Hematopoietic multipotent progenitor cell treated with erythropoietin and hydrocortisone succinate and interleukin-3 and kit ligand, for 8 days (in vitro differentiated cells): Measurements from ENCODE around the gene APLF.
"Not testable (repeated sequence)": the region's sequence is repeated elsewhere in the genome, so short reads cannot be mapped to it uniquely, and the experiment has no call there.

Experiments used
- DNase-seq: peaks from one replicate; pipeline ENCODE4 v3.0.0-alpha.2; 2015

Gene APLF

DNA sequence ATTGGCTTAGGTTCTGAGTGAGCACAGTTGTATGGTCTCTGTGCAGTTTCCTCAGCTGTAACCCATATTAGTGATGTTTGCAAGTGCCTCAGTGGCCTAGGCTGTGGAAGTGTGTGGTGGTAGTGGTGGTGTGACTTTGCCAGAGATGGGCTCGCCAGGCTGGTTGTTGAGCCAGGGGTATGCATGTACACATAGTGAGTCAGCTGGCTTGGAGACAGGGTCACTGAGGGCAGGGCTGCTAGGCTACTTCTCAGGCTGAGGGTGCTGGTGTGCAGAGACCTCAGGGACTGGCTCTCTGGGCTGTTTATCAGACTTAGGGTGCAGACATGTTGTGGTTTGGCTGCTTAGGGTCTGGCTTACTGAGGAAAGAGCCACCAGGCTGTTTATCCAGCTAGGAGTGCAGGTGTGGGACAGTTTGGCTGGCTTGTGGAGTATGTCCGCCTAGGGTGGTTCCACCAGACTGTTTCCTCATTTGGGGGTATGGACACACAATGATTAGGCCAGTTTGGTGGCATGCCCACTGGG lies 15.0 kb downstream of the APLF start:
- peak; percentile 69 for DNase-seq

DNA sequence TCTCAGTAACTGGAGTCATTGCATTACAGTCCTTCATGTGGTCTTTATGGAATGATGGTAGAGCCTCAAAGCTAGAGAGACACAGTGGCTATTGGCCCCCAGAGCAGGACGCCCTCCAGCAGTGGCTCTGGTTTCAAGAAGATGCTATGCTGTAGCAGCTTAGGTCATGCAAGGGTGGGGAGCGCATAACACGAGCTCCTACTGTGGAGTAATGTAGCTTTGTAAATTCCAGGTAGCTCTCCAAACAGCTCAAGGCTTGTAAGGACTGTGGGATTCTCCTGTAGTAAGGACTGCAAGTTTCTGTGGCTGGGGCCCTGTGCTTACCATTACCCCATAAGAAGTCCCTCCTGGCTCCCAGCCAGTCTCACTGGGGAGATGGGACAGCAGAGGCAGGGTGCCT lies 15.6 kb downstream of the APLF start:
- DNase-seq, result no peak

DNA sequence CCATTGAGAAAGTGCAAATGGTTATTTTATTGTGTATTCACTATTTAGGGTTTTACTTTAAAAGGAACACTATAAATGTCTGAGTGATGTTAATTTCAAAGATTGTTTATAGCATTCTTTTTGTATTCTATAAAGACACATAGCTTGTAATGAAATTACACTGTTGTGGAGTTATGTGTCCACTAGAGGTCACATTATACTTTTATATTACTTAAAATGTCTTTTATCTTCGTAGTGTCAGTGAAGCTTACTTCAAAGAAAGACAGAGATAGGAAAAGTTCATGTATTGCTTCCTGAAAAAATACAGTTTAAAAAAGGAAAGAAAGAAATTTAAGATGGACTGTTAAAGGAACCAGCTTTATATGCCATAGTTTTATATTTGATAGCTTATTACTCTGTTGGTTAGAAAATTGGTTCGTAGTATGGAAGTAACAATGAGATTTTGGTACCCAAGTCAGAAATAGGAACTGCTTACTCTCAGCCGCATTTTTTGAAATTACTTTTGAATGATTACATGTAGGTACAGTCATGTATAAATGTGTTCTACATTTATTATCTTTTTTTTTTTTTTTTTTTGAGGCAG lies 20.5 kb downstream of the APLF start:
- DNase-seq, result peak; percentile 63

DNA sequence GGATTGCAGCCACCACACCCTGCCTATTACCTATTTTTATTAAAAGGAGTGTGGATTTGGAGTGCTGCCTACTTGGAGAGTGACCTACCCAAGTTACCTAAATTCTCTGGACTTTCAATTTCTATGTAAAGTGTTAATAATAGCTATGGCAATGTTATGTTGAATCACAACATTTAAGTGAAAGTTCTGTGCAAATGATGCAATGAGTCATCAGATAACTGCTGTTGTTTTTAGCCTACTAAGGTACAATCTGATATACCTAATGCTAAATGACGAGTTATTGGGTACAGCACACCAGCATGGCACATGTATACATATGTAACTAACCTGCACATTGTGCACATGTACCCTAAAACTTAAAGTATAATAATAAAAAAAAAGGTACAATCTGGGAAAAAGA lies 21.2 kb downstream of the APLF start:
- not testable (repeated sequence) for DNase-seq

DNA sequence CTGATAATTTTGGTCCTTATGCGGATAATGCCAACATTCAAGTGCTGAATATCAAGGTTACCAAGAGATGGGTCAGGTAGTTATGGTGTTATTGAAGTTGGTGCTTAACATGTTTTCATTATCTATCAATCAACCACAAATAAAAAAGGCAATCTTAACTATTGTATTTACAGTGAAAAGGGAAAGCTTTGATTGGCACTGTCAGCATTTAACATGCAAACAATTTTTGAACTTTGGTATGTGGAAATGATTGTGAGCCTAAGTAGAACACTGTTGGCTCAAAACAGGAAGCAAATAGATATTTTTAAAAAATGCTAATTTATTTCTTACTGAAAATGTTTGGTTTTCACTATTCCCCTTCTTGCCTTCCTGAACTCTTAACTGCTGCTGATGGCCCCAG lies 21.9 kb downstream of the APLF start:
- DNase-seq, result no peak

DNA sequence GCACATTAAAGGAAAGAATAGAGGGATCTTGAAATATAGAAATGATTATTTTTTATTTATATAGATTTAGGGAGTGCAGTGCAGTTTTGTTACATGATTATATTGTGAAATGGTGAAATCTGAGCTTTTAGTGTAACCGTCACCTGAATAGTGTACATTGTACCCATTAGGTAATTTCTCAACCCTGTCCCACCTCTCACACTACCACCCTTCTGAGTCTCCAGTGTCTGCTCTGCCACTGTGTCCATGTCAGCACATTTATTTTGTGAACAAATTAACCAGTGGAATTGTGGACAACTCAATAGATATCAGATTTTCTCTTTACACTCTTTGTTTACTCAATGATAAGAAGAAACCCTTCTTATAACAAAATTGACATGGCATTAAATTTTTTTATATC lies 24.2 kb downstream of the APLF start:
- no peak for DNase-seq

DNA sequence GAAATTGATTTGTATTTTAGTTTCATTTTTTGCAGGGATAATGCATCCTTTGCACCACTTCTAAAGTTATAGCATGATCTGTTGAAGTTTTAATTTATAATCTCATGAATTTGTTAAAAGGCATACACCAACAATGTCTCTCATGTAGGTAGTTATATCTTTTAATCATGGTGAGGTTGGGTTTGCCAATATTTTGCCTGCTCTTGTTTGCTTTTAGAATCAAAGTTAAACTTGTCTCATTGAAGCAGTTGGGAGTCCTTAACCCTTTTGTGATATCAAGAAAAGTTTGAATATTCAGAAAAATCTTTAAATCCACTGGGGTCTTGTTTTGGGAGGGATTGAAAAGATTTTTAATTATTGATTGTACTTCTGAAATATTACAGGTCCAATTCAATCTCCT lies 31.7 kb downstream of the APLF start:
- DNase-seq, result no peak

DNA sequence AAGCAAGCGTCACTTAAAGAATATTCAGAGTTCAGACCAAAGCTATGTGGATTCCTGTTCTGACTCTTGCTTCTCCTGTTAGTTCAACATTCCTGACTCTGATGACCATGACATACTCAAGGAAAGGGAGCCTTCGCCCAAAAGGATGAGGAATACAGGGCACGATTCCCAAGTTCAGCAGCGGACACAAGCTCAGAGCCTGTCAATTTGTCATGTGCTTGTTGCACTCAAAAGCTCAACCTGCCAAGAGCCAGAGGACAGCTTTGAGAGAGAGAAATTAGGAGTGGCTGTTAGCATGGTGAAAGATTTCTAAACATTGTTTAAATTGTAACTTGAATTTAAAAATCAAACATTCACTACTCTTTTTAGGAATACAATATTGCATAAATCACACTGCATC lies 33.3 kb downstream of the APLF start:
- no peak for DNase-seq

DNA sequence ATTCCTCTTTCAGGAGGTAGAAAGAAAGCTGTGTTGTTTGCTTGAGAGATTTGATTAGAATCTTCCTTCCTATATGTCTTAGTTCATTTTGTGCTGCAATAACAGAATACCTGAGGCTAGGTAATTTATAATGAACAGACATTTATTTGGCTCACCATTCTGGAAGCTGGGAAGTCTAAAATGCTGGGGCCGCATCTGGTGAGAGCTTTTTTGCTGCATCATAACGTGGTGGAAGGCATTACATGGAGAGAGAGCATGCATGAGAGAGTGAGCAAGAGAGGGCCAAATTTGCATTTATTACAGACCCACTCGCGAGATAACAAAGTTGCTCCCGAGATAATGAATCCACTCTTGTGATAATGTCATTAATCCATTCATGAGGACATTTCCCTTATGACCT lies 34.4 kb downstream of the APLF start:
- DNase-seq, result no peak

DNA sequence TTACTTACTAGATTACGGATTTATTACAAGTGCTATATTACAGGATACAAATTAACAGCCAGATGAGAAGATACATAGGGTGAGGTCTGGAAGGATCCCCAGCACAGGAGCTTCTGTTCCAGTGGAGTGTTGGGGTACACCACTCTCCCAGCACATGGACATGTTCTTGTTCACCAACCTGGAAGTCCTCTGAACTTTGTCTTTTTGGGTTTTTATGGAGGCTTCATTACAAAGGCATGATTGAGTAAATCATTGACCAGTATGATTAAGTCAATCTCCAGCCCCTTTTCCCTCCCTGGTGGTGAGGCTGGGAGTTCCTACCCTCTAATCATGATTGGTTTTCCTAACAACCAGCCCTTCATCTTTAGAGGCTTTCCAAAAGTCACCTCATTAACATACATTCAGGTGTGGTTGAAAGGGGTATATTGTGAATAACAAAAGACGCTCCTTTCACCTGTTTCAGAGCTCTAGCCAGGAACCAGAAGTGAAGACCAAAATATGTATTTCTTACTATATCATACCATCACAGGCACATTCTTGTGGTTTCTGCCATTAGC lies 38.3 kb downstream of the APLF start:
- DNase-seq, result no peak

DNA sequence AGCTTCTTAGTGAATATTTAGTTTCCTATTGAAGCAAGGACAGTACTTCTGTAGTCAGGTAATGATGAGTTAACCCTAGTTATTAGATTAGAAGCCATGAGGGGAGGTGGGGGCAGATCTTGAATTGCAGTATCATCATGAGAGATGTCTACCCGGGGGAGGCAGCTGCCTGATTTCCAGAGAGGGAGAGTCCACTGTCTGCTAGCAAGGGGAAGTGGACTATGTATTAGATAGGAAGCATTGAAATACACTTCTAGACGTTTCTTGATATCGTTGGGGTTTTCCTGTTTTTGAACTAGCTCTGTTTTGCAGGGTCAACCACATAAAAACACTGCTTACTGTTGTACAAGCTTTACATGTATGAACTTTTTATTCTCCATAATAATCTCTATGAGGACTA lies 38.8 kb downstream of the APLF start:
- no peak for DNase-seq

DNA sequence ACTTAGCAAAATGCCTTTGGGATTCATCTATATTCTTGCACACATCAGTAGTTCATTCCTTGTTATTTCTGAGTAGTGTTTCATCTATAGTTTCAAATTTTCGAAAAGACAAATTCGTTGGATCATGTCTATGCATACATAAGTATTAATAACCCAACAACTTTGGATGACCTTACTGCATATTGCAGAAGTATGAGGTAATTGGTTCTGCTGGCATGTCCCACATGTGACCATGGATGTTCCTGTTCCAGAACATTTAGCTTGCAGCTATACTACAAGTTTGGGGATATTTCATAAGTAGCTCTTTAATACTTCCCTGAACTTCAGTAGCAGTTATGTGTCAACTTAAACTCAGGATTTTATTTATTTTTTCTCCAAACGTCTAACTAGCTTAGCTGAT lies 44.9 kb downstream of the APLF start:
- no peak for DNase-seq

DNA sequence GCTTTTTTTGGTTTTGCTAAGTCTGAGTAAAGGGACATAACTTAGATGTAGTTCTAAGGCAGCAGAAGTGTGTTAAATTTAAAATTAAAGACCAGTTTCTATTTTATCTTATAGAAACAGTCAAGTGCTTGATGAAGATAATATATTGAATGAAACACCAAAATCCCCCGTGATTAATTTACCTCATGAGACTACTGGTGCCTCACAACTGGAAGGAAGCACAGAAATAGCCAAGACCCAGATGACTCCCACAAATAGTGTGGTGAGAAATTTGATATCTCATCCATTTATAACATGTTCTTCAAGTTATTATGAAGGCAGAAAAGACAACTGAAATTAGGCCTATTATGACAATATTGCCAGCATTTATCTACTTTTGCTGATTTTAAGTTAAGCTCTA lies 45.6 kb downstream of the APLF start:
- no peak for DNase-seq

DNA sequence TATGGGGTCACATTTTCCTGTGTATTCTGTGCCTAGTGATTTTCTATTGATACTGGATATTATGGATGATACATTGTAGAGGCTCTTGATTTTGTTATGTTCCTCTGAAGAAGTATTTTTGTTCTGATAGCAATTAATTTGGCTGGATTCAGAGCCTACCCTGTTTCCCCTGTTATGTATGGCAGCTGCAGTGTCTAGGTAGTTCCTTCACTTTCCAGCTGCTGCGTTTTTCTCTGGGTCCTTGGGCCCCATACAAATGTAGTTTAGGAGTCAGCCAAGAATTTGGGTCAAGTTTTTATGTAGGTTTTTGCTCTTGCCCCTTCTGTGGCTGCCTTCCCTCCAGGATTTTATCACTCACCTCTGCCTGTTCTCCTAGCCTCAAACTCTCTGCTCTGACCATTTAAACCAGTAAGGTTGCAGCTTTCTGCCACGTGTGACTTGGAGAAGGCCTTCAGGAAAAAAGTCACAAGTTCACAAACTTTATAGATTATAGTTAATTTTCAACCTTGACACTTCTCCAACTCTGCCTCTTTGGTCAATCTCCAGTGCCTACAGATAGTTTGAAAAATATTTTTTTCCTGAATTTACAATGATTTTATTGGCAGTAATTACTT lies 47.0 kb downstream of the APLF start:
- no peak for DNase-seq

DNA sequence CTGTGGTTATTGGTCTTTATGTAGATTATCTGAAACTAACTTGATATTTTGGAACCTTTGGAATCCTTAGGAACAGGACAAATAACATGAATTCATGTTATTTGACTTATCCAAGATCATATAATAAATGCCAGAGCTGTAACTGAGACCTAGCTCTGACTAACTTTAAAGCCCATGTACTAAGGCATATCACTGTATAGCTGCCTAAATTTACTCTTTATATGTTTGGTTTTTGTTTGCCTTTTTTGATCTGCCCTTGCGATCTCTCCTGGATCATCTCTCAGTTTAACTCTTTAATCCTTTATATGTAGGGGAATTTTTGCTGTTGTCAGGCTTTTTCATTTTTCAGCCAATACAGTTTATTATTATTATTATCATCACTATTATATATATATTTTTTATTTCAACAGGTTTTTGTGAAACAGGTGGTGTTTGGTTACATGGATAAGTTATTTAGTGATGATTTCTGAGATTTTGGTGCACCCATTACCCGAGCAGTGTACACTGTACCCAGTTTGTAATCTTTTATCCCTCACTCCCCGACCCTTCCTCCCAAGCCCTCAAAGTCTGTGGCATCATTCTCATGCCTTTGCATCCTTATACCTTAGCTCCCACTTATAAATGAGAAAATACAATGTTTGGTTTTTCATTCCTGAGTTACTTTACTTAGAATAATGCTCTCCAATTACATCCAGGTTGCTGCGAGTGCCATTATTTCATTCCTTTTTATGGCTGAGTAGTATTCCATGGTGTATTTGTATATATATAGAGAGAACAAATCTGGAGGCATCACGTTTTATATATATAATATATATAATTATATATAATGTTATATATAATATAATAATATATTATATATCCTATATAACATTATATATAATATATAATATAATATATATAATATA lies 48.9 kb downstream of the APLF start:
- peak; percentile 32 for DNase-seq

DNA sequence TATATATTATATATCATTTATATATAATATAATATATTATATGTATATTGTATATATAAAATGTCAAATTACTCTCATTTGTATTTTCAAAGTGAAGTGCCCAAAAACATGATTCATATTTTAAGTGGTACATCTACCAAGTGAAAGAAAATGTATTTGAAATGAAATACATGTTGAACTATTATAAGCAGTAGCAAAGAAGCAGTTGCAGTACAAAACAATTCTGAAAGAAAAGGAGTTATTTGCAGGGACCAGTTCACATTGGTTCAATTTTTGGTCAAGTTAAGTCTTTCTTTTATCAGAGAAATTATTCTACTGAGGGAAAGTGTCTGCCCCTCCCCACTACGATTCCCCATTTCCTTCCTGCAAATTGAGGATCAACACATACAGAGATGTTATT lies 51.9 kb downstream of the APLF start:
- peak; percentile 43 for DNase-seq

DNA sequence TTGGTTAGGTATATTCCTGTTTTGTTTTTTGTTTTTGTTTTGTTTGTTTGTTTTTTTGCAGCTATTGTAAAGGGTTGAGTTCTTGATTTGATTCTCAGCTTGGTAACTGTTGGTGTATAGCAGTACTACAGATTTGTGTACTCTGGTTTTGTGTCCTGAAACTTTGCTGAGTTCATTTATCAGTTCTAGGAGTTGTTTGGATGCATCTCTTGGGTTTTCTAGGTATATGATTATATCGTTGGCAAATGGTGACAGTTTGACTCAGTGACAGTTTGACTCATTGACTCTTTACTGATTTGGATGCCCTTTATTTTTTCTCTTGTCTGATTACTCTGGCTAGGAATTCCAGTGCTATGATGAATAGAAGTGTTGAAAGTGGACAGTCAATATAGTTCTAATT lies 53.7 kb downstream of the APLF start:
- no peak for DNase-seq

DNA sequence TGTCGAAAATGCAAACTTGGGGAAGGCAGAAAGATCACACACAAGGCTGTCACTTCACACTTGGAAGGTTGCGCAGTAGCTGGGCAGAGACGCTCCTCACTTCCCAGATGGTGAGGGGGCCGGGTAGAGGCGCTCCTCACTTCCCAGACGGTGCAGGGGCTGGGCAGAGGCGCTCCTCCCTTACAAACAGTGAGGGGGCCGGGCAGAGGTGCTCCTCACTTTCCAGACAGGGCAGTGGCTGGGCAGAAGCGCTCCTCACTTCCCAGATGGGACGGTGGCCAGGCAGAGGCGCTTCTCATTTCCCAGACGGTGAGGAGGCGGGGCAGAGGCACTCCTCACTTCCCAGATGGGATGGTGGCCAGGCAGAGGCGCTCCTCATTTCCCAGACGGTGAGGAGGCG lies 59.6 kb downstream of the APLF start:
- not testable (repeated sequence) for DNase-seq

DNA sequence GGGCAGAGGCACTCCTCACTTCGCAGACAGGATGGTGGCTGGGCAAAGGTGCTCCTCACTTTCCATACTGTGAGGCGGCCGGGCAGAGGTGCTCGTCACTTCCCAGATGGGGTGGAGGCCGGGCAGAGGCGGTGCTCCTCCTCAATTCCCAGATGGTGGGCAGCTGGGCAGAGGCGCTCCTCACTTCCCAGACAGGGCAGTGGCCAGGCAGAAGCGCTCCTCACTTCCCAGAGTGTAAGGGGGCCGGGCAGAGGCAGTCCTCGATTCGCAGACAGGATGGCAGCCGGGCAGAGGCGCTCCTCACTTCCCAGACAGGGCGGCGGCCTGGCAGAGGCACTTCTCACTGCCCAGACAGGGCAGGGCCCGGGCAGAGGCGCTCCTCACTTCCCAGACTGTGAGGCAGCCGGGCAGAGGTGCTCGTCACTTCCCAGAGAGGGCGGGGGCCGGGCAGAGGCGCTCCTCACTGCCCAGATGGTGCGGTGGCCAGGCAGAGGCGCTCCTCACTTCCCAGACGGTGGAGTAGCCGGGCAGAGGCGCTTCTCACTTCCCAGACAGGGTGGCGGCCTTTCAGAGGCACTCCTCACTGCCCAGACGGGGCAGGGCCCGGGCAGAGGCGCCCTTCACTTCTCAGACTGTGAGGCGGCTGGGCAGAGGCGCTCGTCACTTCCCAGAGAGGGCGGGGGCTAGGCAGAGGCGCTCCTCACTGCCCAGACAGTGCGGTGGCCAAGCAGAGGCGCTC lies 60.1 kb downstream of the APLF start:
- DNase-seq, result not testable (repeated sequence)

DNA sequence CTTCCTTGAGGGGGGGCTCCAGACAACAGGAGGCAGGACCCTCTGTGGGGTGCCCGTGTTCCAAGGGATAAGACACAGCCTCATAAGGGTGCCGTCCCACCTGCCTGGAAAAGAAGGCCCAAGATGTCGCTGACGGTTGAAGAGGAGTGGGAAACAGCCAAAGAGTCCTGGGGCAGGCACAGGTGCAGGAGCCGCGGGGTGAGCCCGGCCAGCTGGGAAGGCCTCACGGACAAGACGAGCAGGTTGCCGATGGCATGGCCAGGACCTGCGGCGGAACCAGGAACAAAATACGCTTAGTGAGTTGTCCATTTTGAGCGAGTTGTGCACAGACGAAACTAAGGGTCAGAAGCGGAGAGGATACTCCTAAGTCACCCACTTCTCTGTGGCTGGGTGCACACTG lies 61.8 kb downstream of the APLF start:
- not testable (repeated sequence) for DNase-seq

DNA sequence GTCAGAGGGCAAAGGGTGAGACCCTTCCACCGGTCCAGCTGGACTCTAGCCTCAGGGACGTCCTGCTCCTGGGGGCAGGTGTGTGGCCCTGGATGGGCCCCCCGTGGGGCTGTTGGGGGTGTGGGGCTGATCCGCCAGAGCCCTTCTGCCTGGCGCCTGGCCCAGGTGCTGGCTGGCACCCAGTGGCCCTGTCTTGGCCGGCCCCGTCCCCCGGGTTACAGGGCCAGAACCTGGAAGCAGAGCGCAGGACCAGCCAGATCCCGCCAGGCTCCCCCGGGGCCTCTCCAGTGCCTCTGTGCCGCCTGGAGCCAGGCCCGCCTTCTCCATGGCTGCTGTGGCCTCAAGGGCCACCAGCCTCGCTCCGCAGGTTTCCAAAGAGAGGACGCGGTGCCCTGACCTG lies 62.3 kb downstream of the APLF start:
- DNase-seq, result not testable (repeated sequence)

DNA sequence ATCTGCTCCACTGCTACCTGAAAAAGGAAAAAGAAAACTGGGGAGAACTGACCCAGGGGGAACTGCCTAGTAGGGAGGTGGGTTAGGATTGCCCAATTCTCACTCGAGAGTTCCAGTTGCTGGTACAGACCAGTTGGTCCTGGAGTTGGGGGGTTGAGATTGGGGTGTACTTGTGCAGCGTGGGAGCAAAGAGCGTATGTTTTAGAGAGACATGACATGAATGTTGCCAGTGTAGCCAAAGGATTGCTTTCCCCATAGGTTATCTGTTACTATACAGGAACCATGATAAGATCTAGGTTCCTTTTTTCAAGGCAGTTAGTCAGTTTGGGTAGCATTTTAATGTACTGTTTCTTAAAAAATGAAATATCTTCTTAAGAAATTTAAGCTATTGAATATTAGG lies 68.6 kb downstream of the APLF start:
- peak; percentile 15 for DNase-seq

DNA sequence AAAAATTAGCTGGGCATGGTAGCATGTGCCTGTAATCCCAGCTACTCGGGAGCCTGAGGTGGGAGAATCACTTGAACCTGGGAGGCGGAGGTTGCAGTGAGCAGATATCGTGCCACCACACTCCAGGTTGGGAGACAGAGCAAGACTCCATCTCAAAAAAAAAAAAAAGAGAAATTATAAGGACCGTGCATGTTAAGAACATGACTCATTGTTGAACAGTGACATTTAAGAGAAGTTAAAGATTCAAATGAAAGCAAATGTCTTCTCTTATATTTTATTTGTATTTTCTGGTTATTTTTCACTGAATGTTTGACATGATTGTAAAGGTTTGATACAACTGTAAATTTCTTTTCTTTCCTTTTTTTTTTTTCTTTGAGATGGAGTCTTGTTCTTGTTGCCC lies 69.6 kb downstream of the APLF start:
- DNase-seq, result no peak
